Hindlimb muscle (tissue), 1 donor: ENCODE results near the gene MBD3L3. TPM values are rescaled to one million over a fixed set of nuclear protein-coding genes. Genes with fewer than 3 reads are reported as not detected.
"Not testable (repeated sequence)": the region's sequence is repeated elsewhere in the genome, so short reads cannot be mapped to it uniquely, and the experiment has no call there.

Experiments
- DNase-seq: peaks from one replicate; pipeline ENCODE4 v3.0.0-alpha.2; 2013
- polyA plus RNA-seq: library from polyadenylated mRNA; unstranded; fragments of 120-200 nt; gene quantifications from one replicate; pipeline ENCODE4 v1.2.1, GENCODE V29; 2013; ENCODE audit not compliant: insufficient read length

The MBD3L3 gene
- polyA plus RNA-seq, 1 donor, result not detected

DNA sequence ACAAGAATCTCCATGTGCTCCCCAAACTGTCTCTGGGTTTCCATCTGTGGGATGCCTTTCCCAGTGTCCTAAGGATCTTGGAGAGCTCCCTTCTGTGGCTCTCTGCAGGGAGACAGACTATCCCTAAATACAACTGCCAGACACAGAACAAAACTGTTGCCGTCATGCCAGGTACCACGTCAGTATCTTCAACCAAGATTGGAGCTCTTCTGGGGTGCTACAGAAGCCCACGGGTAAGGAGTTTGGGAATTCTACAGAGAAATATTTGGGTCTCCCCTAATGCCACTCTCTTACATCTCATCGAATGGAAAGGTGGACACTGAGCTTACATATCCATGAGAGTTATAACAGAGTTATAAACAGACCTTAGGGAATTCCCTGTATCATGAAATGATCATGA, 4.9 kb upstream of the MBD3L3 start:
- no peak for DNase-seq

DNA sequence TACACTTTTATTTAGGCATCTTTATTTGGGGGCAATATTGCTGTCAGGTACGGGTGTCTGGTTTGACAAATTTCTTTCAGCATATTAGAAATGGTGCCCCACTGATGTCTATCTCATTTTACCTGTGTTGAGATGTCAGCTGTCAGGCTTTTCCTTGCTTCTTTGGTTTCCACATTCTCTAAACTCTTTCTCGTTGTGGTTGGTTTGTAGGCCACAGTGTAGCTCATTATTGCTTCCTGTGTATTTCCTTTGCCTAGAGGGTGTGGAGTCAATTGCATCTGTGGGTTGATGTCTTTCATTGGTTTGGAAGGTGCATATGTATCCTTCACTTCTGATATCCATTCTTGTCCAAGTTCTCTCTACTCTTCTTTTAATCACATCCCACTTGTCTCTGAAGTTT, 1.5 kb upstream of the MBD3L3 start:
- not testable (repeated sequence) for DNase-seq

DNA sequence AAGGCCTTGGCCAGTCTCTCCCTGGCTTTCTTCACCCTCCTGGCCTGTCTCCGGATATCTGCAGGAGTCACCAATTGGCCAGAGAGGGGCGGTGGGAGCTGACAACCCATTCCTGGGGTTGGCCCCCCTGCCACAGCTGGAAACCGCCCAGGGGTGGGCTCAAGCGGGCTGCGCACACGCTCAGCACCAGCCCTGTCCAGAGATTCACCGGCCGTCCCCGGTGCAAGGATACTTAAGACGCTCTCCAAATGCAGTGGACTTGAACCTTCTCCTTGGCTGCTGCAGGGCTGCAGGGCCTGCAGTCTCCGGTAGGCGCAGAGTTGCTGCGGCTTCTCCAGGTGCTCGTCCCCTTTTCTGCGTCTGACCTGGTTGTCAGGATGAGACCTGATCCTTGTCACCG, 2.1 kb downstream of the MBD3L3 start:
- DNase-seq, result not testable (repeated sequence)

DNA sequence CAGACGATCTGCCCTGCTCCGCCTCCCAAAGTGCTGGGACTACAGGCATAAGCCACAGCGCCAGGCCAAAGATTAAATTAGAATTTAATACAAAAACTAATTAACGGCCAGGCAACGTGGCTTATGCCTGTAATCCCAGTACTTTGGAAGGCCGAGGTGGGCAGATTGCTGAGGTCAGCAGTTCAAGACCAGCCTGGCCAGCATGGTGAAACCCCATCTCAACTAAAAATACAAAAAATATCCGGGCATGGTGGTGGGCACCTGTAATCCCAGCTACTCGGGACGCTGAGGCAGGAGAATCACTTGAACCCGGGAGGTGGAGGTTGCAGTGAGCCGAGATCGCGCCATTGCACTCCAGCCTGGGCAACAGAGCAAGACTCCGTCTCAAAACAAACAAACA, 2.8 kb downstream of the MBD3L3 start:
- DNase-seq, result not testable (repeated sequence)

DNA sequence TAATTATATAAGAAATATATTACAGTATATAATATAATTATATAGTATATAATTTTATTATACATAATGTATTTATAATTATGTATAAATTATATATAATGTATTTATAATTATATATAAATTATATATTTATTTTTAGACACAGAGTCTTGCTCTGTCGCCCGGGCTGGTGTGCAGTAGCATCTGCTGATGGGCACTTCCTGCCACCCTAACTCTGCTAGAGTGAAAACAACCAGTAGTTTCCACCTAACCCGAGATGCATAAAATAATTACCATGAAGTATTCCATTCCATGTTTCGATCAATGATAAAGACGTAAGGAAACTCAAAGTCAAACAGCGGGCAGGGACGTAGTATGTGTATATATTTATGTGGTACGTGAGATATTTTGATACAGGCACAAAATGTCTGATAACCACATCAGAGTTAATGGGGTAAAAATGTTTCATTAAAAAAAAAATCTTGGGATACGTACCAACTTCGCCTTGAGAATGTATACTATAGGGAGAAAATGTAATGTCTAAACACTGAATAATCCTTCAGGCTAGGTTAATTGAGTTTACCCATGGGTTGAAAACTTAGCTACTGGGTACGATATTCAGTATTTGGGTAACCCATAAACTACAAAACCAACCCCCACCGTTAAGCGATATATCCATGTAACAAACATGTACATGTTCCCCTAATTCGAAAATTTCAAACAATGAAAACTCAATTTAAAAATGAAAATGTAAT, 3.7 kb downstream of the MBD3L3 start:
- not testable (repeated sequence) for DNase-seq

DNA sequence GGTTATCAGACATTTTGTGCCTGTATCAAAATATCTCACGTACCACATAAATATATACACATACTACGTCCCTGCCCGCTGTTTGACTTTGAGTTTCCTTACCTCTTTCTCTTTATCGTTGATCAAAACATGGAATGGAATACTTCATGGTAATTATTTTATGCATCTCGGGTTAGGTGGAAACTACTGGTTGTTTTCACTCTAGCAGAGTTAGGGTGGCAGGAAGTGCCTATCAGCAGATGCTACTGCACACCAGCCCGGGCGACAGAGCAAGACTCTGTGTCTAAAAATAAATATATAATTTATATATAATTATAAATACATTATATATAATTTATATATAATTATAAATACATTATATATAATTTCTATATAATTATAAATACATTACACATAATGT, 5.6 kb downstream of the MBD3L3 start:
- not testable (repeated sequence) for DNase-seq

DNA sequence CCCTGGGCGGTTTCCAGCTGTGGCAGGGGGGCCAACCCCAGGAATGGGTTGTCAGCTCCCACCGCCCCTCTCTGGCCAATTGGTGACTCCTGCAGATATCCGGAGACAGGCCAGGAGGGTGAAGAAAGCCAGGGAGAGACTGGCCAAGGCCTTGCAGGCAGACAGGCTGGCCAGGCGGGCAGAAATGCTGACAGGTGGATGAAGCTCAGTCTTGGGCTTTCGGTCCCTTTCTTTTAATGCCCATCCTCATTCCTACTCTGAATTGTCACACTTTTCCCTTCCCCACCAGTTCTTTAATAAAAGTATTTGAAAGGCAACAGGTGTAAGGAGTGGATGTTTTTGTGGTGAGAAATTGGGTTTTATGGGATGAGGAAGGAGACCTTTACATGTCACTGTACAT, 7.1 kb downstream of the MBD3L3 start:
- DNase-seq, result not testable (repeated sequence)

DNA sequence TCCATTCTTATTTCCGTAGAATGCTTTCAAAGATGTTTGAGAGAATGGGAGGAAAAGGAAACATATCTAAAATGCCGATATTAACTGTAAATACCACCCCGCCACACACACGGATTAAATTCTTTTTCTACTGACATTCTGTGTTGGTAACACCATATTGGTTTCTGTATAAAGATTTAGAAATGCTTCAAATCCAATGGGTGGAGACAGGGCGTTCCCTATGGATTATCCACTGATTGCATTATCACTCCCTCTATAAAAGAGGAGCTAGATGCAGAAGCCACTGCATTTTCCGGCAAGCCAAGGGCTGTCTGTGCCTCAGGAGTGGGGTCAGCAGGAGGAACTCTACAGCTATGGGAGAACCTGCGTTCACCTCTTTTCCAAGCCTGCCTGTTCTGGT, 9.5 kb downstream of the MBD3L3 start, which contains the start of gene MBD3L2:
MBD3L2 (plus strand) TSS at position 301 of the 400 bp plus-strand sequence; CDS start at position 354, 53 bp downstream.
- DNase-seq, result not testable (repeated sequence)

DNA sequence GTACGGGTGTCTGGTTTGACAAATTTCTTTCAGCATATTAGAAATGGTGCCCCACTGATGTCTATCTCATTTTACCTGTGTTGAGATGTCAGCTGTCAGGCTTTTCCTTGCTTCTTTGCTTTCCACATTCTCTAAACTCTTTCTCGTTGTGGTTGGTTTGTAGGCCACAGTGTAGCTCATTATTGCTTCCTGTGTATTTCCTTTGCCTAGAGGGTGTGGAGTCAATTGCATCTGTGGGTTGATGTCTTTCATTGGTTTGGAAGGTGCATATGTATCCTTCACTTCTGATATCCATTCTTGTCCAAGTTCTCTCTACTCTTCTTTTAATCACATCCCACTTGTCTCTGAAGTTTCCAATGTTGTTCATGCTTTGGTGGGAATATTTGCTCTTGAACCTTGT, 16.9 kb downstream of the MBD3L3 start:
- DNase-seq, result not testable (repeated sequence)

DNA sequence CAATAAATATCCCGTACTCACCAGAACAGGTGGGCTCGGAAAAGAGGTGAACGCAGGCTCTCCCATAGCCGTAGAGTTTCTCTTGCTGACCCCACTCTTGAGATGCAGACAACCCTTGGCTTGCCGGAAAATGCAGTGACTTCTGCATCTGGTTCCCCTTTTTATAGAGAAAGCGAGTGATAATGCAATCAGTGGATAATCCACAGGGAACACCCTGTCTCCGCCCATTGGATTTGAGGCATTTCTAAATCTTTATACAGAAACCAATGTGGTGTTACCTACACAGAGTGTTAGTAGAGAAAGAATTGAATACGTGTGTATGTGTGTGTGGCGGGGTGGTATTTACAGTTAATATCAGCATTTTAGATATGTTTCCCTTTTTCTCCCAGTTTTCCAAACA, 18.4 kb downstream of the MBD3L3 start, which contains the start of gene MBD3L4:
MBD3L4 (minus strand) TSS at position 101 of the 400 bp plus-strand sequence; CDS start at position 66, 35 bp downstream.
- DNase-seq, result not testable (repeated sequence)

DNA sequence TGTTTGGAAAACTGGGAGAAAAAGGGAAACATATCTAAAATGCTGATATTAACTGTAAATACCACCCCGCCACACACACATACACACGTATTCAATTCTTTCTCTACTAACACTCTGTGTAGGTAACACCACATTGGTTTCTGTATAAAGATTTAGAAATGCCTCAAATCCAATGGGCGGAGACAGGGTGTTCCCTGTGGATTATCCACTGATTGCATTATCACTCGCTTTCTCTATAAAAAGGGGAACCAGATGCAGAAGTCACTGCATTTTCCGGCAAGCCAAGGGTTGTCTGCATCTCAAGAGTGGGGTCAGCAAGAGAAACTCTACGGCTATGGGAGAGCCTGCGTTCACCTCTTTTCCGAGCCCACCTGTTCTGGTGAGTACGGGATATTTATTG, 28.2 kb downstream of the MBD3L3 start, which contains the start of gene MBD3L5:
MBD3L5 (plus strand) TSS at position 301 of the 400 bp plus-strand sequence; CDS start at position 335, 34 bp downstream.
- not testable (repeated sequence) for DNase-seq

DNA sequence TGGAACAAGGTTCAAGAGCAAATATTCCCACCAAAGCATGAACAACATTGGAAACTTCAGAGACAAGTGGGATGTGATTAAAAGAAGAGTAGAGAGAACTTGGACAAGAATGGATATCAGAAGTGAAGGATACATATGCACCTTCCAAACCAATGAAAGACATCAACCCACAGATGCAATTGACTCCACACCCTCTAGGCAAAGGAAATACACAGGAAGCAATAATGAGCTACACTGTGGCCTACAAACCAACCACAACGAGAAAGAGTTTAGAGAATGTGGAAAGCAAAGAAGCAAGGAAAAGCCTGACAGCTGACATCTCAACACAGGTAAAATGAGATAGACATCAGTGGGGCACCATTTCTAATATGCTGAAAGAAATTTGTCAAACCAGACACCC, 29.7 kb downstream of the MBD3L3 start:
- not testable (repeated sequence) for DNase-seq

DNA sequence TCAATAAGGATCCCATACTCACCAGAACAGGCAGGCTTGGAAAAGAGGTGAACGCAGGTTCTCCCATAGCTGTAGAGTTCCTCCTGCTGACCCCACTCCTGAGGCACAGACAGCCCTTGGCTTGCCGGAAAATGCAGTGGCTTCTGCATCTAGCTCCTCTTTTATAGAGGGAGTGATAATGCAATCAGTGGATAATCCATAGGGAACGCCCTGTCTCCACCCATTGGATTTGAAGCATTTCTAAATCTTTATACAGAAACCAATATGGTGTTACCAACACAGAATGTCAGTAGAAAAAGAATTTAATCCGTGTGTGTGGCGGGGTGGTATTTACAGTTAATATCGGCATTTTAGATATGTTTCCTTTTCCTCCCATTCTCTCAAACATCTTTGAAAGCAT, 37.1 kb downstream of the MBD3L3 start, which contains the start of gene MBD3L2B:
MBD3L2B (minus strand) TSS at position 101 of the 400 bp plus-strand sequence; CDS start at position 67, 34 bp downstream.
- not testable (repeated sequence) for DNase-seq

DNA sequence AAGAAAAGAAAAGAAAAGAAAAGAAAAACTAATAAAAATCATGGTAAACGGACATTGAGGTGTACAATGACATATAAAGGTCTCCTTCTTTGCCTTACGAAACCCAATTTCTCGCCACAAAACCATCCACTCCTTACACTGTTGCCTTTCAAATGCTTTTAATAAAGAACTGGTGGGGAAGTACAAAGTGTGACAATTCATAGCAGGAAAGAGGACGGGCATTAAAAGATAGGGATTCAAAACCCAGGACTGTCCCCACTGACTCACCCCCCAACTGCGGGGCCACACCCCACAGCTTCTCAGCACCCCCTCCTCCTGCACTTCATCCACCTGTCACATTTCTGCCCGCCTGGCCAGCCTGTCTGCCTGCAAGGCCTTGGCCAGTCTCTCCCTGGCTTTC, 39.6 kb downstream of the MBD3L3 start:
- no peak for DNase-seq

DNA sequence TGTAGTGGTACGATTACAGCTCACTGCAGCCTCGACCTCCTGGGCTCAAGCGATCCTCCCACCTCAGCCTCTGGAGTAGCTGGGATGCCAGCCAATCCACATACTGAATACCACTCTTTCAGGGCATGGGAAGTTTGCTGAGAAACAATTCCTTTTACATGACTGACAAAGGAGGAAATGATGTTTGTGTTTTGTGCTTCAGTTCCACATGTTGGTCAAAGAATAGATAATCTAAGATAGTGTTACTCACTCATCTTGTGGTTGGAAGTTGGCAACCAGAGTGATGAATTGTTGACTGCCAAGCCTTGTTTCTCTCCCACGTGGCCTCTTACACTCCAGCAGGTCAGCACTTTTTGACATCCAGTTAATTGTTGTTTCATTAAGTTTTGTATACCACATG, 44.8 kb downstream of the MBD3L3 start:
- no peak for DNase-seq

DNA sequence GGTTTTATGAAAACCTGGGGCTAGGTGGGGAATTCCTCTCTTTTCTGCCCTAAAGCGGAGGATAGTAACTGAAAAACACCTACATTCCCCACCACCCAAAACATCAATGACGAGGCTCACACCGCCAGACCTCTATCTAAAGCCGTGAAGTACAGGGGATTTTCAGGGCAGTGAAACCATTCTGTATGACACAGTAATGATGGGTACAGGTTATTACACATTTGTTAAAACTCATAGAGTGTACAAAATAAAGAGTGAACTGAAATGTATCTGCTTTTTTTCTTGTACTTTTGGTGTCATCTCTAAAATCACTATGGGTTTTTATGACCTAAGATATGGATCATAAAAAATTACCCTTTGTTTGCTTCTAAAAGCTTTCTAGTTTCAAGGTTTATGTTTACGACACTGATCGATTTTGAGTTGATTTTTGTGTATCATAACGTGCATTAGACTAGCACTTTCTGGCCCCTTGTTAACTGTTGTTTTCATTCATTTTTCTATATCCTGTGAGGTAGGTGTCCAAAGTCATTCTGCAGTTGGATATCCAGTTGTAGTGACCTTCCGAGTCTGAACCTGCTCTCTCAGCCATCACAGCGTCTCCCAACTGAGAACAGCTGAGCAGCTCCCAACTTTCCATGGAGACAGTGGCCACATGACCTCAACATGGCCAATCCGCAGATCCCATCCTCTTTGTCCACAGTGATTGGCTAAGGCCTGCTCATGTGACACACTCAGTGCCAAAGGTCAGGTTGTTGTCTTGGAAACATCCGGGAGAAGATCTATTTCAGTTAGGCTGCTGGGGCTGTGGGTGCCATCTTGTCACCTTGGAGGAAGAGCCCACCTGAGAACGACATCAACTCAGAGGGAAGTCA, 47.5 kb downstream of the MBD3L3 start:
- no peak for DNase-seq

DNA sequence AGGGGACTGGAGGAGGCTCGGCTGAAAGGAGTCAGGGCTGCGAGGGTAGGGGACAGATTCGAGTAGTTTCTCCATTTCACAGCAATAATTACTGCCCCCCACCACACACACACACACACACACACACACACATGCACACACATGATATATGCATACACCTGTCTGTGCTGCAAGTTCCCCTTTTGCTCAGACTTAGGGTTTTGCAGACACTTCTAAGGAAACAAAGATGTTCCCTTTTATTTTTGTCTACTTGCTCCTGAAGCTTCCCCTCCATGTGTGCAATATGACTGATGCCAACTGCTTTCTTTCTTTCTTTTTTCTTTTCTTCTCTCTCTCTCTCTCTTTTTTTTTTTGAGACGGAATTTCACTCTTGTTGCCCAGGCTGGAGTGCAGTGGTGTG, 50.6 kb downstream of the MBD3L3 start:
- no peak for DNase-seq

Other genes starting within 250 kb of the MBD3L3 start
- not detected for gene ADGRE1, start 171.1 kb downstream of the MBD3L3 start, polyA plus RNA-seq
- not detected for gene MBD3L2B, start 37.2 kb downstream of the MBD3L3 start, polyA plus RNA-seq
- gene MBD3L5, start 28.1 kb downstream of the MBD3L3 start, polyA plus RNA-seq, result not detected
- not detected for gene MBD3L4, start 18.5 kb downstream of the MBD3L3 start, polyA plus RNA-seq
- not detected for gene MBD3L2, start 9.4 kb downstream of the MBD3L3 start, polyA plus RNA-seq
- 6.2 TPM for gene ZNF557, start 11.0 kb upstream of the MBD3L3 start, polyA plus RNA-seq
- gene INSR, start 235.7 kb upstream of the MBD3L3 start, polyA plus RNA-seq, result 19.0 TPM